H54 (cell line): ENCODE results near the gene VGLL3.

Source experiments
- DNase-seq: peaks from one replicate; pipeline ENCODE4 v3.0.0; 2011; ENCODE audit warnings: low spot score, mixed read lengths; ENCODE audit not compliant: insufficient read length
- FAIRE-seq: peaks from 3 replicates; lab custom pipeline; 2011; peaks lifted over from hg19 to GRCh38; lab: Jason Lieb, UNC
- POLR2A ChIP-seq: IDR thresholded peaks from 2 replicates; pipeline ENCODE4 v1.6.1; 2011; ENCODE audit warnings: low read depth, mild to moderate bottlenecking, low read length

Gene VGLL3

GRCh38 chr3:86998569-86998968 lies 7.6 kb upstream of the VGLL3 start:
- DNase-seq (no peak), FAIRE-seq (no peak)
- no peak for TF ChIP-seq POLR2A

DNA sequence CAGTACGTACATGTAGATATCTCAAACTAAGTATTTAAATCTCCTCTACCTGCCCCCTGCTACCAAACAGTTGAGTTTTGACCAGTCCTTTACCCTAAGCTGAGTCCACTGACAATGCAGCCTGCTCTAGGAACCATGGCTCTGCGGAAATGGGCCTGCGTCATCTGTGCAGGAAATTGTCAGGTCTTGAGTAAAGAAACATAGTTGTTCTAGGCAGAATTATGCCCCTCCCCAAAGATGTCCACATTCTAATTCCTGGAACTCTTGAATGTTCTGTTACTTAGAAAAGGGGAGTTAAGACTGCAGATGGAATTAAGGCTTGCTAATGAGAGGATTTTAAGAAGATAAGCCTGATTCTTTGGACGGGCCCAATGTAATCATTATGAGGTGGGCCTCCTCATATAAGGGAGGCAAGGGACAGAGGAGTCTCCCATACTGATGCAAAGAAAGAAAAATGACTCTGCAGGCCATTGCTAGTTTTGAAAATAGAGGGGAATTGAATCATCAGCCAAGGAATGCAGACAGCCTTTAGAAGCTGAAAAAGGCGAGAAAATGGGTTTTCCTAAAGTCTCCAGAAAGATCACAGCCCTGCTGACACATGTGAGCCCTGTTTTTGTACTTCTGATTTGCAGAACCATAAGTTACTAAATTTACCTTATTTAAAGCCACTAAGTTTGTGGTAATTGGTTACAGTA lies 5.5 kb upstream of the VGLL3 start:
- FAIRE-seq (peak; percentile 65), DNase-seq (no peak)
- TF ChIP-seq POLR2A: no peak

GRCh38 chr3:86995537-86995936 lies 4.6 kb upstream of the VGLL3 start:
- FAIRE-seq: peak; percentile 98
- no peak for DNase-seq
- no peak for TF ChIP-seq POLR2A

- FAIRE-seq (peak; percentile 95), DNase-seq (no peak)
Observed at GRCh38 chr3:86993704-86994103, 2.8 kb upstream of the VGLL3 start.

GRCh38 chr3:86991840-86992435 lies 989 bp upstream of the VGLL3 start:
- no peak for DNase-seq
- peak; percentile 48 for FAIRE-seq
- no peak for TF ChIP-seq POLR2A

More at GRCh38 chr3:86993704-86994103, 2.8 kb upstream of the VGLL3 start:
- no peak for TF ChIP-seq POLR2A

GRCh38 chr3:86991482-86991815 lies 500 bp upstream of the VGLL3 start:
- no peak for DNase-seq
- FAIRE-seq: no peak
- no peak for TF ChIP-seq POLR2A

- FAIRE-seq (peak; percentile 79), DNase-seq (no peak)
- no peak for TF ChIP-seq POLR2A
Observed at GRCh38 chr3:86990012-86990733, 776 bp downstream of the VGLL3 start.

DNA sequence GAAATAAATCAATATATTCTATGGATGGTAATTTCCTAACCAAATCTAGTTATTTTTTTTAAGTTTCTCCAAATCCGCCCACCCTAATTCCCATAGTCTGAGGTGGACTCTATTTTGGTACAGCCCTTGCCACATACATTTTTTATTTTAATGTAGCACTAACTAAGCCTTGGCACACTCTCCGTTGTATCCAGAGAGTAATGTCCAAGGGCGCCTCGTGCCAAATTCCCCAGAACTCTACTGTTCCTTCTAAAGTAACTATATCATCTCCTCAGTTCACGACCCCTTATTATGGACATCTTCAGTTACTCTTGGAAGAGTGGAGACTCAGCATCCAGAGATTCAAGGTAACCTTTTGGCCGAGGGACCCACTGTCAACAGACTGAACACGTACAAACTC lies 1.3 kb downstream of the VGLL3 start:
- no peak for FAIRE-seq

GRCh38 chr3:86989006-86989405 lies 1.9 kb downstream of the VGLL3 start:
- DNase-seq (no peak), FAIRE-seq (no peak)
- TF ChIP-seq POLR2A: no peak

More for the DNA sequence above, 1.3 kb downstream of the VGLL3 start:
- TF ChIP-seq POLR2A: no peak
- DNase-seq: no peak

- FAIRE-seq (peak; percentile 92), DNase-seq (no peak)
- no peak for TF ChIP-seq POLR2A
Observed at GRCh38 chr3:86988235-86988634, 2.7 kb downstream of the VGLL3 start.

DNA sequence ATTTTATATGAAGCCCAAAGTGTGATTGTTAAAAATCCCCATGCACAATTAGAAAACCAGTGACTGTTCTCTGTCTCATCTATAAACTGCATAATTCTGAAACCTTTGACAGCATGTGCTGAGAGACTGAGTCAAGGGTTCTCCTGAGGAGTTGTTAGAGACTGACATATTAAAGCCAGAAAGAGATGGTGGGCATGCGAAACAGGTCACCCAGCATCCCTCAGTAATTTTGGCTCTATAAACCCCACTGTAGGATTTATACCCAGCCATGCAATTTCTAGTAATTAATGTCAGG lies 3.6 kb downstream of the VGLL3 start:
- no peak for TF ChIP-seq POLR2A
- peak; percentile 45 for FAIRE-seq

DNA sequence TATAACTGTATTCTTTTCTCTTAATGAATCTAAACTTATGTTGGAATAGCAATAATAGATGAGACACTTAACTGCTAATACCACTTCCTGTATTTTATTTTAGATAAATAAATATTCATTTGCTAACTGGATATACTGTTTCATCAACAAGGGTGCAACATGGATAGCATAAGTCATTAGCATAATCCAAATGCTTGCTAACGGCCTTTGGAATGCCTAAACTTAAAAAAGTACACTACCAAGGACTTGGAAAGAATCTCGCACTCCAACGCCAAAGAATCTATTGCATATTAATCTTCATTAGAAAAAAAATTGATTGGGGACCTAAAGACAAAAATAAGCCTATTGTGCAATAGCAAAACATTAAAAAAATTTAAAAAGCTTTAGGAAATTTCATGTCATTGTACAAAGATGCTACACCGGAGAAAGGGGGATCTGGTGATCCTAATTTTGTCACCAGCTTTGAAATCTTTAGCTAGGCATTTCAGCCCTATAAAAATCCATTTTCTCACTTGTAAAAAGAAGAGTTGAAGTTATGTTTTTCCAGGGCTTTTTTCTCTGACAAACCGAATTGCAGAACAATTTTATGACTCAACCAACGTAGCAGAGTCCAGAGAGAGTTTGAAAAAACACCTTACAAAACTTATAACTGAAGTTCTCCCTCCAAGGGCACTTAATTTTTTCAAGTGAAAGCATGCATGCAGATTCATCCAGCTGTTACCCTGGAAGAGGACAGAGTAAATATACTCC lies 4.1 kb downstream of the VGLL3 start:
- FAIRE-seq (no peak), DNase-seq (no peak)
- no peak for TF ChIP-seq POLR2A

More for the DNA sequence above, 3.6 kb downstream of the VGLL3 start:
- no peak for DNase-seq

DNA sequence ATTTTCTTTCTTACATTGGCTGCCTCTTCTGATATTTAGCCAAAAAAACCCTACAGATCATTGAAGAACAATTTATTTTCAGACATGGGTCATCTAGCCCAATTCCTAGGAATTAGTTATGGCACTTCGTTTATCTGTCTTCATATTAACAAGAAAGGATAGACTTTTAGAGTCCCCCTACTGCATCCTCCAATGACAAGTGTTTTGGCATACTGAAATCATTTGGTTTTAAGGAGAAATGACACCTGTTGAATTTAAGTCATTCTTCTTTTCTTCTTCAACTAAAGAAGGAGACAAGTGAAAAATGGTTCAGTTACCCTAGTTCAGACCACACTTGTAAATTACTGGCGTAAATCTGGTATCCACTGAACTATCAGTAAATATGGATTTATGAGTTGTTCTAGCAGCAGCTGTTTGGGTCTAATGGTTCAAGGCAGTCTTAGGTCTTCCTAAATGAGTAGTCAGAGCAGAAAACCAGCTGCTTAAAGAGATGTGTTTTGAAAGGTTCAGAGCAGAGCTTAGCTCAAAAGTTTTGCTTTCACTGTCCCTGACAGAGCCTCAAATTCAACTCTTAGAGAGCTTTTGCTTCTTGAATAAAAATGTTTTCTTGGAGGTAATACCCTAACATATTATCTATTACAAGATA lies 5.6 kb downstream of the VGLL3 start:
- DNase-seq (no peak), FAIRE-seq (peak; percentile 30)
- TF ChIP-seq POLR2A: no peak
